Vagina (tissue), 2 donors: ENCODE measurements around the gene PERM1. TPM values are rescaled to one million over a fixed set of nuclear protein-coding genes. Genes with fewer than 3 reads are reported as not detected.
A peak's percentile ranks its signal among the peaks of the same experiment; 100 is the strongest.

Experiments
- DNase-seq, 2 donors: peaks; one replicate each; pipeline ENCODE4 v3.0.0-alpha.2; 2017; ENCODE audit errors: extremely low spot score in 2 of 2
- H3K27ac ChIP-seq: fragments of 200-600 bp; sonication (generic); one replicate; pipeline ENCODE4 v1.5.1; 2019
- H3K27me3 ChIP-seq: fragments of 200-600 bp; sonication (generic); one replicate; pipeline ENCODE4 v1.5.1; 2019
- H3K36me3 ChIP-seq, 2 donors: fragments of 200-600 bp; sonication (generic); one replicate each; pipeline ENCODE4 v1.5.1; 2017 to 2019
- H3K4me1 ChIP-seq: fragments of 200-600 bp; sonication (generic); one replicate; pipeline ENCODE4 v1.5.1; 2019
- H3K4me3 ChIP-seq, 2 donors: fragments of 200-600 bp; sonication (generic); 1 replicate in 1 of 2; 2 replicates in 1 of 2; pipeline ENCODE4 v1.5.1; 2016 to 2019
- H3K9me3 ChIP-seq: fragments of 200-600 bp; sonication (generic); one replicate; pipeline ENCODE4 v1.5.1; 2019
- POLR2A ChIP-seq, 2 donors: fragments of 450-650 bp; IDR thresholded peaks; one replicate each; pipeline ENCODE4 v1.6.1; 2017; ENCODE audit warnings: antibody characterized with exemption in 2 of 2, mild to moderate bottlenecking in 2 of 2, moderate library complexity in 2 of 2
- POLR2AphosphoS5 ChIP-seq, 2 donors: sonication (generic); formaldehyde crosslinking; IDR thresholded peaks; one replicate each; pipeline ENCODE4 v1.9.0; 2017; ENCODE audit warnings: antibody characterized with exemption in 2 of 2, mild to moderate bottlenecking in 2 of 2, low read depth in 1 of 2; ENCODE audit not compliant: insufficient read depth in 1 of 2
- intact Hi-C: fragments of 100-400 bp; cut with DNase I; formaldehyde crosslinking; loops from one replicate; pipeline ENCODE4 v1.15.1; 2023
- small RNA-seq: library from RNA; depleted of rRNA; stranded (forward); fragments of <200 nt; gene quantifications from one replicate; pipeline ENCODE3, GENCODE V24; 2016
- total RNA-seq: library from RNA; depleted of rRNA; stranded (reverse); fragments of >200 nt; gene quantifications from one replicate; pipeline ENCODE4 v1.2.3, GENCODE V29; 2016
- TF ChIP-seq, protein P1 (sequence below), 3 experiments: fragments of 450-650 bp in 2 of 3; fragments of 200-600 bp in 1 of 3; sonication (generic) in 1 of 3; IDR thresholded peaks; one replicate each; pipeline ENCODE4 v1.5.1; 2017 to 2019; ENCODE audit warnings: antibody characterized with exemption in 3 of 3, mild to moderate bottlenecking in 2 of 3, moderate library complexity in 2 of 3

The PERM1 gene
- total RNA-seq, 1 donor from 2014 or later = not detected

DNA sequence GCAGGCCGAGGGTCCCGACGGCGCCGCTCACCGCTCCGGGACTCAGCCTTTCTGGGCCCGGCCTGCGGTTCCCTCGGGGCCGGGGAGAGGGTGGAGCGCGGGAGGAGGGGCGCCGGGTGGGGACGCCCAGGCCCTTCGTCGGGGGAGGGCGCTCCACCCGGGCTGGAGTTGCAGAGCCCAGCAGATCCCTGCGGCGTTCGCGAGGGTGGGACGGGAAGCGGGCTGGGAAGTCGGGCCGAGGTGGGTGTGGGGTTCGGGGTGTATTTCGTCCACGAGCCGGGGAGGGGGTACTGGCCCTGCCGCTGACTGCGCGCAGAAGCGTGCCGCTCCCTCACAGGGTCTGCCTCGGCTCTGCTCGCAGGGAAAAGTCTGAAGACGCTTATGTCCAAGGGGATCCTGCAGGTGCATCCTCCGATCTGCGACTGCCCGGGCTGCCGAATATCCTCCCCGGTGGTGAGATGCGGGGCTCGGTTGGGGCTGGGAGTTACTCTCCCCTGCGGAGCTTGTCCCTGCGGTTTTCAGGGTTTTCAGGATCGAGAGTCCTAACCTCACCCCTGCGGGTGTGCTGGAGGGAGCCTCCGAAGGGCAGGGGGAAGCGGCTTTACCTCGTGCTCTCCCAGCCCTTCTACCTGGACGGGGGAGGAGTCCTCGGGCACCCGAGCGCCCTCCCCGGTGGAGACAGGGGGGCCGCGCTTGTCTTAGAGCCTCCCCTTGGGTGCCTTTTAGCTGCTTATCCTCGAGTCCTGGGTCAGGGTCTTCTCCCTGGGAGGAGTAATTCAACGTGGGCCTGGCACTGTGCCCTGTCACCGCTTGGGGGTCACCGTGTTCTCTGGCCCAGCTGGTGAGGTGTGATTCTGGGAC, 56.1 kb downstream of the PERM1 start:
- H3K4me3 ChIP-seq = peak overlapping the region; percentile 37 to 69
- H3K9me3 ChIP-seq = no peaks in the 10 kb centered on the region
- peaks cover 4% of the 10 kb centered on the region for H3K27me3 ChIP-seq
- no peak overlapping the region for H3K27ac ChIP-seq
- H3K36me3 ChIP-seq = no peaks in the 10 kb centered on the region
- intact Hi-C loops = no loop called here
- no peak for DNase-seq
- H3K4me1 ChIP-seq = peaks cover 37% of the 10 kb centered on the region
- TF ChIP-seq, protein P1, sequence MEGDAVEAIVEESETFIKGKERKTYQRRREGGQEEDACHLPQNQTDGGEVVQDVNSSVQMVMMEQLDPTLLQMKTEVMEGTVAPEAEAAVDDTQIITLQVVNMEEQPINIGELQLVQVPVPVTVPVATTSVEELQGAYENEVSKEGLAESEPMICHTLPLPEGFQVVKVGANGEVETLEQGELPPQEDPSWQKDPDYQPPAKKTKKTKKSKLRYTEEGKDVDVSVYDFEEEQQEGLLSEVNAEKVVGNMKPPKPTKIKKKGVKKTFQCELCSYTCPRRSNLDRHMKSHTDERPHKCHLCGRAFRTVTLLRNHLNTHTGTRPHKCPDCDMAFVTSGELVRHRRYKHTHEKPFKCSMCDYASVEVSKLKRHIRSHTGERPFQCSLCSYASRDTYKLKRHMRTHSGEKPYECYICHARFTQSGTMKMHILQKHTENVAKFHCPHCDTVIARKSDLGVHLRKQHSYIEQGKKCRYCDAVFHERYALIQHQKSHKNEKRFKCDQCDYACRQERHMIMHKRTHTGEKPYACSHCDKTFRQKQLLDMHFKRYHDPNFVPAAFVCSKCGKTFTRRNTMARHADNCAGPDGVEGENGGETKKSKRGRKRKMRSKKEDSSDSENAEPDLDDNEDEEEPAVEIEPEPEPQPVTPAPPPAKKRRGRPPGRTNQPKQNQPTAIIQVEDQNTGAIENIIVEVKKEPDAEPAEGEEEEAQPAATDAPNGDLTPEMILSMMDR (IDR thresholded peaks at IDR 0.05) = no peak
- no peak for TF ChIP-seq POLR2A (IDR thresholded peaks at IDR 0.05)
- no peak for TF ChIP-seq POLR2AphosphoS5 (IDR thresholded peaks at IDR 0.05; ENCODE audit: insufficient read depth in 1 of 2, low read depth in 1 of 2)

Small RNA genes lying within 50 kb of the gene (small RNA-seq; reads per million reads assigned to genes)
- gene AL645608.3 = not detected

Other genes with a start within 250 kb of the PERM1 start
- 33.9 TPM for gene SAMD11, start 58.2 kb downstream of the PERM1 start, total RNA-seq
- 42.5 TPM for gene NOC2L, start 22.8 kb downstream of the PERM1 start, total RNA-seq
- 19.6 TPM for gene KLHL17, start 21.5 kb downstream of the PERM1 start, total RNA-seq
- 15.2 TPM for gene PLEKHN1, start 15.6 kb downstream of the PERM1 start, total RNA-seq
- gene HES4, start 18.0 kb upstream of the PERM1 start, total RNA-seq = 34.6 TPM
- 29.0 TPM for gene ISG15, start 31.4 kb upstream of the PERM1 start, total RNA-seq
- 25.5 TPM for gene AGRN, start 38.0 kb upstream of the PERM1 start, total RNA-seq
- 4.9 TPM for gene RNF223, start 92.2 kb upstream of the PERM1 start, total RNA-seq
- 11.8 TPM for gene C1orf159, start 134.0 kb upstream of the PERM1 start, total RNA-seq
- gene TTLL10, start 191.8 kb upstream of the PERM1 start, total RNA-seq = not detected
- gene TNFRSF18, start 224.5 kb upstream of the PERM1 start, total RNA-seq = 4.4 TPM
- gene TNFRSF4, start 232.1 kb upstream of the PERM1 start, total RNA-seq = not detected
- 74.2 TPM for gene SDF4, start 249.9 kb upstream of the PERM1 start, total RNA-seq